SKM-1 (cell line): ENCODE results near the gene KLHL14.
A peak's percentile ranks its signal among the peaks of the same experiment; 100 is the strongest.

Experiments
- DNase-seq: peaks from one replicate; lab custom pipeline; 2025; ENCODE audit not compliant: unreplicated experiment; lab: John Stamatoyannopoulos, UW

Gene KLHL14

DNA sequence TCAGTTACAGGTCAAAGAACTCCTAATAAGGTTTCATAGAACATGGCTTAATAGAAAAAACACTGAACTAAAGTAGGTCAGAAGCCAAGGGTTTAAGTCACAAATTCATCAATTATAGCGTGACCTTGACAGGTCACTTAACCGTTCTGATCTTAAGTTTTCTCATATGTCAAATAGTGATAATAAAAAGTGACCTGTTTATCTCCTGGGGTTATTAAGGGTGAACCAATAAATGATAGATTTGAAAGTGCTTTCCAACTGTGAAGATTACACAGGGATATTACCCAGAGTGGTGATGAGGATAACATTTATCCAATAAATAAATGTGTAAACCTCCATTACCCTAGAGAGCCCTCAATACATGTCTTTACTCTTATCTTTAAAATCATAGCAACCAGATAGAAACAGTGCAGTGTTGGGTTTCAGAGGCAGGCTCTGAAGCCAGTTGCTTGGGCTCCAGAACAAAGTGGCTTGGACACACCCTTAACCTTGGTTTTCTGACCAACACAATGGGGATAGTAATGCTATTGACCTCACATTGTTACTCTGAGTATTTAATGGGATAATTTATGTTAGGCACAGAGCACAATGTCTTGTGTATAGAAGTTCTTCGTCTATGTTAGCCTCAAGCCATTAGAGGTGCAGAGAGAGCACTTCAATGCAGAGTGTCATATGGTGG lies 48.6 kb downstream of the KLHL14 start:
- DNase-seq: no peak

DNA sequence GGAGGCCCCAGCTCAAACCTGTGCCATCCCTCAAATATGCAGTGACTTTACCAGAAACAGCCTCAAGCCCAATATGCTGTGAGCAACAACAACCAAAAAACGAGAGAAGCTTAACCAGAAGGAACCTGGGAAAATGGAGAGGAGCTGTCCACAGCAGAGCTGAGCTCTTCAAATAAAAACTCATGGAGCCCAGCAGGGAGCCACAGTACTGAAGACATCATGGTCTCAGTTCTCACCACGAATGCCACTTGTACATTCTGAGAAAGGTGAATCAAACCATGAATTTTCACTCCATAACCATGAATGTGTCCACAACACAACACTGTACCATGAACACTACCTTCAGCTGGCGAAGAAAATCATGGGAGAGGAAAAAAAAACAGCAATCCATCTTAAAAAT lies 50.5 kb downstream of the KLHL14 start:
- no peak for DNase-seq

DNA sequence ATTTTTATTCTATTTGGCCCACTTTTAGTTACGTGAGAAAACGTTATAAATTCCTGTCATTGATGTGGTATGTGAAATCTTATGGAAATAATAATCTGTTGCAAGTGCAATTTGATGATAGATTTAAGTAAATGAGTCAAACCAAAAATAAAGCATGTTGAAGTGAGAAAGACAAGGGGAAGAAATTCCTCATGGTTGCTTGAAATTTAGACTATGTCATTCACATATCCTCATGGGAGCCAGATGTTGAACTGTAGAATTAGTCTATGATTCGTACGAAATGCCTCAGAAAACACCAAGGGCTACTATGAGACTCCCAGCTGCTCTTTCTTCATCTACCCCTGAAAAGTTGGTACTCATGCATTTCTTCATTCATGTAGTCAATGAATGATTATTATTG lies 55.7 kb downstream of the KLHL14 start:
- no peak for DNase-seq

DNA sequence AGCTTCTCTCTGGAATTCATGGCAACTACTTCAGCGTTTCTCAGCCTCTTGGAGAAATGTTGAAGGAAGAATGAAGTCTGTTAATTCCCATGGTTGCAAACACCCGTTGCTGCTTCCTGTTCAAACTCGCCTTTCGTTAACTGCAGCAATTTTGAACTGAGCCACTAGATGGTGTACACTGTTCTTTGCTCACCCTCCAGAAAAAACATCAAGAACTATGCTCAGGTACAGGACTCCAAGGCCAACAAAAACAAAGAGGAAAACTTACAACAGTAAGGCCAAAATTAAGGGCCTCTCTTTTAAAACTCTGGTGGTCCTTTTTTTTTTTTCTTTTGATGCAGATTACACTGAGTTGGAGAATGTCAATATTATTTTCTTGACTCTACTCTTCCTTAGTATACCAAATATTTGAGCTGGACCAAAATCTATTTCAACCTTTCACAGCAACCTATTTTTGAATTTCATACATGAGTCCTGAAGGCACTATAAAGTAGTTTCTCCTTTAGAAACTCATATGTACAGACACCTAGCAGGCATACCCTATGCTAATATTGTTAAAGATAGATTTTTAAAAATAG lies 58.2 kb downstream of the KLHL14 start:
- DNase-seq: peak; percentile 69

DNA sequence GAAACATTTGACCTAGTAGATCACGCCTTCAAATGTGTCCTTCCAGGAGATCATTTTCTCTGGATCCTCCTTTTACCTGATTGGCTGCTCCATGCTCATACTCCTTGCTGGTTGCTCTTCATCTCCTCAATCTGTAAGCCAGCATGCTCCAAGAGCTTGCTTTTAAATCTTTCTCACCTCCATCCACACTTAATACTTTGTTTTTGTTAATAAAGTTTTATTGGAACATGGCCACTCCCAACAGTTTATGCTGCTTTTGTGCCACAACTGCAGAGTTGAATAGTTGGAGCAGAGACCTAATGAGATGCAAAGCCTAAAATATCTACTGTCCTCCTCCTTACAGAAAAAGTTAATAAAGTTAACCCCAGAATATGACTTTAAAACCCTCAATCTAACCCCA lies 60.0 kb downstream of the KLHL14 start:
- DNase-seq: no peak

DNA sequence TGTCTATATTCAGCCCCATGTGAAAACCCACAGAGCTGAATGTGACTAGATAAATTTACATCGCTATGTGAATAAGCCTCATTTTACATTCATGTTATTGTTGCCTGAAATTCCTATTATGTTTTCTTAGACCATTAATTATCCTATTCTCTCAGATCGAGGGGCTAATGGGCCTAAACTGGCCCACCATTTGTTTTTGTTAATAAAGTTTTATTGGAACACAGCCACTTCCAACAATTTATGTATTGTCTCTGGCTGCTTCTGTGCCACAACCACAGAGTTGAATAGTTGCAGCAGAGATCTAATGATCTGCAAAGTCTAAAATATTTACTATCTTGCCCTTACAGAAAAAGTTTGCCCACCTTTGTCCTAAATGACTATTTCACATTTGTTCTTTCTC lies 61.0 kb downstream of the KLHL14 start:
- no peak for DNase-seq

DNA sequence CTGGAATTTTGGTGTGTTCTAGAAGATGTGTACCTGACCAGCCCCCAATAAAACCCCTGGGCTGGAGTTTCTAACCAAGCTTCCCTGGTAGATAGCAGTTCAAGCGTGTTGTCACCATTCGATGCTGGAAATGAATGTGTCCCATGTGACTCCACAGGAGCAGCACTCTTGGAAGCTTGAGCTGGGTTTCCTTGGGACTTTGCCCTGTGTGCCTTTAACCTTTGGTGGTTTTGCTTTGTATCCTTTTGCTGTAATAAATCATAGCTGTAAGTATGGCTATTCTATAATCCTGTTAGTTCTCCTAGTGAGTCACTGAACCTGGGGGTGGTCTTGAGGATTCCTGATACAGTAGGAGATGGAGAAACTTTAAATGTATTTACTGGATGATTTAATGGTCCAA lies 65.2 kb downstream of the KLHL14 start:
- no peak for DNase-seq

DNA sequence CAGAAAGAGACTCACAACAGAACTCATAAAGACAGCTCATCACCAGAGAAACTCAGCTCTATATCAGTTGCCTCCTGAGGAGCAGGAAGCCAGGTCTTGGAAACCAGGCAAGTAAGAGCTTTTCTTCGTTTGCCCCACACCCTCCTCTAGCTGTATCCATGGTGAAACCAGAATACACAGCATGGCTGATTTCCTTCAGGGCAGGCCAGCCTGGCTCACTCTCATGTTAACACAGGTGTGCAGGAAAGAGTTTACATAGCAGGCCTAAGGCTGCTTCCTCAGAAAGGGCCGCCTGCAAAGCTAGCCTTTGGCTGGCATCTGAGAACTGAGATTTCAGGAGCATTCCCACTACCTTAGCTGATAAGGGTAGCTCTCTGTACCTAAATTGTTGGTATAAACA lies 65.7 kb downstream of the KLHL14 start:
- DNase-seq: no peak

DNA sequence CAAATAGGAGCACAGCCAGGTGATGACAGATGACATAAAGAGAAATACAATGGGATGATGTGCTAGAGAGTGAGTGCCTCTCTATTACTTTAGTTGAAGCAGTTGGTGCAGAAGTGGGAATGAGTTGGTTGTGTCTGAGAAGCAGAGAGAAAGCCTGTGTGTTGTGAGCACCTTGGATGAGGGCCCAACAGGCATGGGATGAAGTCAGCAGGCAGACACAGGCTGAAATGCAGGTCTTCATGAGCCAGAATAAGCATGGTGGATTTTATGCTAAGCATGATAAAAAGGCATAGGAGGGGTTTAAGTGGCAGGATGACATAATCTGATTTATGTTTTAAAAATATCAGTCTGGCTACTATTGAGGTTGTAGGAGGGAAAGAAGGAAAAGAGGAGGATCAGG lies 71.5 kb downstream of the KLHL14 start:
- DNase-seq: no peak

DNA sequence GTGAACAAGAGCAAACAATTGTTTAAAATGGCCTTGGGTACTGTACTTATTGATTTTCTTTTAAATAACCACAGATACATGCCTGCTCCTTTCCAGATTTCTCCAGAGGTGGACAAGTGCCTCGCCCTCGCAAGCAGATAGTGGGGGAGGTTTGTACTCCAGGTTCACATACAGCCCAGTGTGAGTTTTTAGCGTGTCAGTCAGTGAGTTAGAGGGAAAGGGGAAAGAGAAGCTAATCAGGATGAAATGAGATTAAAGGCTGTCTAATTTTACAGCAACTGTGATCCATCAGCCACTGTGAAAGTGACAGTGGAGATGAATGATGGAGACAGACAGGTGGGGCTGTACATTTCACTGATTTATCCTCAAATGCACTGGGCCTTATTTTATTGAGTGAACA lies 74.7 kb downstream of the KLHL14 start:
- no peak for DNase-seq

DNA sequence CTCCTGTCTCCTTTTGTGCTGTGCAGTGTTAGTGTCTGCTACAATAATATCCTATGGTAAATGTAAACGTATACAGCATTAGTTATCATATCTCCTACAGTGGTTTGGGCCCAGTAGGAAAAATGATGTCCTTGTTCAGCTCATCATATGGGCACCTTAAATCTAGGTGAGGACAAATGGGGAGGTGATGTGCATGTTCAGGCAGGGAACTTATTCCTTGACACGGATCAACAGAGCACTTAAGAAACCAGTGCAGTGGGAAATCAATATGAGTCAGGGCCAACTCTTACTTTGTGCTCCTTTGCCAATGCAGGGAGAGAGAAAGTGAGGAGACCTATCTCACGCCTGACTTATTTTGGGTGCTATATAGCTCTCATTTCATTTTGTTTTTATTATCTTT lies 76.4 kb downstream of the KLHL14 start:
- DNase-seq: no peak

DNA sequence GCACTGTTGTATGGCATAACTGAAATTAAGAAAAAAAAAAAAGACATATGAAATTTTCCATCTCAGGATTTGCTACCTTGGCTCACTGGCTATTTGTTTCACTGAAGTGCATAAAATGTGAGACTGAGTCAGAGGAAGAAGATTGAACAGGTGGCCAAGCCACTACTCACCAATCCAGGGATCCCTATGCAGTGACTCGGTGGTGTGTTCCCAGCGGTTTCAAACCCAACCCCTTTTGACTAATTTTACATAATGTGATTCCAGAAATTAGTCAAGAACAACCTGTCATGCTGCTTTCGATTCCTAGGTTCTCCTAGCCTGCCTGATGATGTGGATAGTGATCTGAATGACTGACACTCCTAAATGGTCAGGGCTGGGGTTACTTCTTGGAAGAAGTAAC lies 77.3 kb downstream of the KLHL14 start:
- DNase-seq: no peak

DNA sequence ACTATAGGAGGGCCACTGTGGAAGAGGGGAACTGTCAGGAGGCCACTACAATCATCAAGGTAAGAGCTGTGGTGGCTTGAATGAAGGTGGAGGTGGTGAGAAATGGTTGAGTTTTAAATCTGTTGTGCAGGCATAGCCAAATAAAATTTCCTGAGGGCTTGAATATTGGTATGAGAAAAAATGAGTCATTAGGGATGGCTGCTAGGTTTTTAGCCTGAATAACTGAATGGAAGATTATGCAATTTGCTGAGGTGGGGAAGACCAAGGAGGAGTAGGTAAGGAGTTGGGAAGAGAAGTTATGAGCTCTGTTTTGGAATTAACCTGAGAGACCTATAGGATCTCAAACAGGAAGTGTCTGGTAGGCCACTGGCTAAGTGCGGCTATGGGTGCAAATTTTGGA lies 84.0 kb downstream of the KLHL14 start:
- DNase-seq: no peak

DNA sequence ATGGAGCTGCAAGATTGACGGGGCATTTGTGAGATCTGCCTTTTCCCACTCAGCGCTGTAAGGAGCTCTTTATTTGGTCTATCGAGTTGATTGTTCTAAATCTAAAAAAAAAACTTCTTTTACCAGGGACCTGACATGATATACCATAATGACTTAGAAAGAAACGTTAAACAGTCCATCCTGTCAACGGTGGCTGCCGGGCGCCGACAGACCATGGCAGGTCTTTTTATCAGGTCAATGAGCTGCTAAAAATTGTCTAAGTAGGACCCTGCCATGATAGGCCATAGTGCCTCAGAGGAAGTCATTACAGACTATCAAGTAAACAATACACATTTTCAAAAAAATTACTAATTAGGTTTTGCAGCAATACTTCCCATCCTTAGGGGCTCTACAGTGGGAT lies 87.9 kb downstream of the KLHL14 start:
- no peak for DNase-seq

DNA sequence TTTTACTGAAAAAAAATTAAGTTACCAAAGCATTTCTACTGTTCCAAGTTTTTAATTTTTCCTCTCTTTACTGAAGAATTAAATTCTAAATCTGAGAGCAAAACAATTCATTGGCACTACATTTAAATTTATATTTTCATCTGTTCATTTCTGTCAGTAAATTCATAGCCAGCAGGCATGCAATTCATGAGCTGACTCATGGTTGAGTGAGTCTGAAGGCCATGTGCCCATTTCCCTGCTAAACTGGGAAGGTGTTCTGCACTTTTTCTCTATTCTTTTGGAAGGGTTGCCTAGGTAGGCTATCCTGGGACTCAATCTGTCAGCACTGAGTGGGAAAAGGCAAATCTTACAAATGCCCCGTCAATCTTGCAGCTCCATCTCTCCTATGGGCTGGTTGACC lies 88.7 kb downstream of the KLHL14 start:
- no peak for DNase-seq

DNA sequence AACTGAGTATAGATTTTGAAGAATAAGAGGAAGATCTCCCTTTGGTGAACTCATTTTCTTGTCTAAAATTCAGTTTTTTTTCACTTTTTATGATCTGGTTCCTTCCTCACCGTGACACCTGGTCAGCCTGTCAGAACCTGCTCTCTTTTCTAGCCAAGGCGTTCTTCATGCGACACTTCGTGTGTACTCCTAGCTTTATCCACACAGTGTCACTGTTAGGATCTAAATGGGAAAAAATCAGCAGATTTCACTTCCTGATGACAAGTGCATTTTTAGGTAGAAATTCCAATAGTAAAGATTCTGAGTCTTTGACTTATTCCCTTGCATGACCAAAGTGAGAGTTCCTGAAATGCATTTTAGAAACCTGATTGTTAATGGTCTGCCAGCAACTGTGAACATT lies 89.8 kb downstream of the KLHL14 start:
- DNase-seq: no peak

DNA sequence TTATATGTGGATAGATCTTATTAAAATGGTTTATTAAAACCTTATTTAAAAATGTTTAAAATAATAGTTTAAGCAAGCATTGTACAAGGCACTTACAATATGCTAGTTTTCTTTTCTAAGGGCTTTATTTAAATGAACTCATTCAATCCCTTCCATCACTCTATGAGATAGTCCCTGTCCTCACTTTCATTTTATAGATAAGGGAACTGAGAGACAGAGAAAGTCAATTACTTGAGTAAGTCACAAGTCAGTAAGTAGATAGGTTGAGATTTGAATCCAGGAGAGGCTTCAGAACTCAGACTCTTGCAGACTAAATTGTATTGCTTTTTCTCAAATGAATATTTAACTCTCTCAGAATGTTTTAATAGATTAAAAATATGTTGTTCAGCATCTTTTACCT lies 95.2 kb downstream of the KLHL14 start:
- DNase-seq: no peak

DNA sequence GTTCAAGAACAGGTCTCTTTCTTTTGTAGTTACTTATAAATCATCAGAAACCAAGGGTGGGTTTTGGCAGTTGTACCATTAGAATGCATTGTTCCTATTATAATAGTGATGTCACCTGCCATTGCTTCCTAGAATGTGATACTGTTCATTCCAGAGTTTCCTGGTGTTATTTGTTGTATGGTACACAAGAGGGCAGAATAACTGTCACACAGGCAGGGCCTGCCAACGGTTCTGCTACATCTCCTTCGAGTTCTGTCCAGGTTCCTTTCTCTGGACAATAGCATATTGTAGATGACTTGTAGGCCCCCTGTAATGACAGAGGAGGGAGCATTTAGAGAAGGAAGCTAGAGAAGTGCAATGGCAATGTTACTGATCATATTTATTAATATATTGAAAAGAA lies 98.3 kb downstream of the KLHL14 start:
- DNase-seq: no peak

DNA sequence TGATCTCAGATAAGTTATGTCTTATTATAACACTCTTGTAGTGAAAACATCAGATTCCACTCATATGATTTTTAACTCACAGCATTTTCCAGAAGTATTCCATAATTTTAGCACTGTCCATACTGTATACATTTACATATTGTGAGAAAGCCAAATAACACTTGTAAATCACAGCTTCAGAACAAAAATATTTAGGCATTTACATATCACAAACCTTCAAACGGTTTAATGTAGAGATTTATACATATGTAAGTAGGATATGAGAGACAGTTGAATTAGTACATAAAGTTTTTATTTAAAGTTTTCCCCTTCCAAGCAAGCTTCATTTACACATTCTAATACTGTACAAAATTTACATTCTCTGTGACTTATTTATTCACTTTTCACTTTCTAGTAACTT lies 100.4 kb downstream of the KLHL14 start:
- no peak for DNase-seq

DNA sequence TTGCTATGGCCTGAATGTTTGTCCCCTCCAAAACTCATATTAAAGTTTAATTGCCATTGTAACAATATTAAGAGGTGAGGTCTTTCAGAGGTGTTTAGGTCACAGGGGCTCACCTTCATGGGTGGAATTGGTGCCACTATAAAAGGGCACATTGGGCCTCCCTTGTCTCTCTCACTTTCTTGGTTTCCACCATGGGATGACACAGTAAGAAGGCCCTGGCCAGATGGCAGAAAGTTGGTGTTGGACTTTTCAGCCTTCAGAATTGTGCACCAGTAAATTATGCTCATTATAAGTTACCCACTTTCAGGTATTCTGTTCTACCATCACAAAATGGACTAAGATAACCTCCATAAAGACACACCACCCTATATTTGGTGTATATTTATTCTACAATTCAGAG lies 102.1 kb downstream of the KLHL14 start:
- DNase-seq: no peak

DNA sequence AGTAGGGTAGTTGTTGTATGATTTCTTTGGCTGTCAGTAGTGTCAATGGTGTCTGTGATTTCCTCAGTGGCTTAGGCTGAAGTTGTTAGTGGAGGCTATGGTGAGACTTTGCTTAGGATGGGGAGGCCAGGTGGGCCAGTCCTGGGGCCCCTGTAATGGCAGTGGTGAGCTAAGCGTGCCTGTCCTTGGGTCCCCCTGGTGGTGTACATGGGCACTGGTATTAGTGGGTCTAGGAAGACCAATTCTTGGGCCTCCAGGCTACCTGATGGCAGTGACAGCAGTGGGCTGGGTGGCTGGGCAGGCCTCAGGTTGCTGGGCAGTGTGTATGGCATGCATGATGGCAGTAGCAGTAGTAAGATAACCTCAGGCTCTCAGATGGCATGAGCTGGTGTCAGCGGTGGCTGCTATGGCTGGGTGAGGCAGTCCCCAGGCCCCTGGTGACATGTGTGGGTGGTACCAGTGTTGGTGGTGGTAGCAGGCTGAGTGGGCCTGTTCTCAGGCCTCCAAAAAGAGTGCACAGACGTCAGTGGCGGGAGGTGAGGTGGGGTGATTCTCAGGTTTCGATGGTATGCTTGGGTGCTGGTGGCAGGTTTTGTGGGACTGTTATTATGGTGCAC lies 103.2 kb downstream of the KLHL14 start:
- DNase-seq: no peak

DNA sequence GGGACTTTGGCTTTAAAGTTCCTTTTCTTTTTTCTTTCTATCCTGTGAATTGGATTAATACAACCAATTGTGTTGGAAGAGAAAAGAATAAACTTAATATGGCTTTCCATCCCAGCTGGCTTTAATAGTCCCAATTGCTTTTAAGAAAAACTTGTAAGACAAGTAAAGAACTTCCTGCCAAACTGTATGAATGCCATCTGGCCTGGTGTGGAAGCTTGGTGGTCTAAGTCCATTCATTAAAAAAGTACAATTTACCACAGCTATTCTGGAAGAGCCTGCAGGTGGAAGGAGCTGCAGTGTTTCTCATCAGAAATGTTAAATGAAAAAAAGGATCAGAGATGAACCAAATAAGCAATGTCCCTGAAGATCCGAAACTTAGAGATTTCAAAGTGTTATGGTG lies 103.9 kb downstream of the KLHL14 start:
- no peak for DNase-seq
